ENCODE data around the gene EPS15. TPM values are rescaled to one million over a fixed set of nuclear protein-coding genes. Genes with fewer than 3 reads are reported as not detected.

The EPS15 gene
- total and polyA plus RNA-seq, 2 donors from 2014 or later, result 17.5 to 91.3 TPM

DNA sequence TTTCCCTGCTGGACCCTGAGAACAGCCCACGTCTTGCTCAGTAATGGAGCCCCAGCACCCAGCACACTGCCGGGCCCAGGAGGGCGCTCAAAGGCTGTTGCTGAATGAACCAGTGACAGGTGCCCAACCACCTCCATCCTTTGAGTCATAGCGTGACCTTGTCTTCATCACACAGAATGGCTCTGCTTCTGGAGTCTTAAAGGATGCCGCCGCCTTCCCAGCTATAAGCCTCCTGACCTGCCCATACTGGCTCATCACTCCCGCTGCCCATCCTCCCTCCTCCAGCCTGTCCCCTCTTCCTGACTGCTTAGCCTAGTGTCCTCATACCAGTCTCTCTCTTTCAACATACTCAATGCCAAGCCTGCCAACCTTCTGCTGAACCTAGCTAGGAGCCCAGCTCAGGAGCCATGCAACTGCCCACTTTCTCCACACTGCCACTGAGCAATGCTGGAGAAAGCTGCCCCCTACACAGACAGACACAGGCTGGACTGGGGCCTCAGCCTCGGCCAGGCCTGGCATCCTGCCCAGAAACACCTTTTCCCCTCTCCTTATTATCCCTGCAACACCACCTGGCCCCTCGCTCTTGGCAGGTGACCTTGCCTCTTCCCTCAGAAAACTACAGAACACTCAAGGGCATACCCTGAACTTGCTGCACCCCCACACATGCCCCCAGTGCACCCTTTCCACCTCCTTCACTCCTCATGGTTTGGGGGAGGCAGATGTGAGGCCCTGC is 202.8 kb downstream of the EPS15 start:
- Histone ChIP-seq H3K27me3 (ENCODE audit: control insufficient read depth, insufficient read depth, low read length) (no peaks in the 10 kb centered on the region), H3K4me1 (ENCODE audit: control insufficient read depth in 2 of 3, insufficient read depth in 2 of 3, low read depth in 1 of 3, low read length in 3 of 3) (peaks cover 0 to 23% (median 17%) of the 10 kb centered on the region in 3 donors), H3K9ac (ENCODE audit: low read length in 3 of 3) (no peak overlapping the region), H3K27ac (ENCODE audit: low read depth in 2 of 2, low read length in 2 of 2) (peak overlapping the region; percentile 14 to 57), H3K36me3 (ENCODE audit: control insufficient read depth in 2 of 3, insufficient read depth in 3 of 3, low read length in 3 of 3) (no peaks in the 10 kb centered on the region), H3K9me3 (ENCODE audit: control insufficient read depth in 2 of 3, insufficient read depth in 1 of 3, low read length in 3 of 3) (no peaks in the 10 kb centered on the region), H3K4me3 (ENCODE audit: low read length in 3 of 3) (no peak overlapping the region)
- intact Hi-C loops (cut with DNase I), result no loop called here
- FAIRE-seq (no peak), DNase-seq (peak in 2 of 5 donors; percentile 25 to 47)
- TF ChIP-seq, protein P1, sequence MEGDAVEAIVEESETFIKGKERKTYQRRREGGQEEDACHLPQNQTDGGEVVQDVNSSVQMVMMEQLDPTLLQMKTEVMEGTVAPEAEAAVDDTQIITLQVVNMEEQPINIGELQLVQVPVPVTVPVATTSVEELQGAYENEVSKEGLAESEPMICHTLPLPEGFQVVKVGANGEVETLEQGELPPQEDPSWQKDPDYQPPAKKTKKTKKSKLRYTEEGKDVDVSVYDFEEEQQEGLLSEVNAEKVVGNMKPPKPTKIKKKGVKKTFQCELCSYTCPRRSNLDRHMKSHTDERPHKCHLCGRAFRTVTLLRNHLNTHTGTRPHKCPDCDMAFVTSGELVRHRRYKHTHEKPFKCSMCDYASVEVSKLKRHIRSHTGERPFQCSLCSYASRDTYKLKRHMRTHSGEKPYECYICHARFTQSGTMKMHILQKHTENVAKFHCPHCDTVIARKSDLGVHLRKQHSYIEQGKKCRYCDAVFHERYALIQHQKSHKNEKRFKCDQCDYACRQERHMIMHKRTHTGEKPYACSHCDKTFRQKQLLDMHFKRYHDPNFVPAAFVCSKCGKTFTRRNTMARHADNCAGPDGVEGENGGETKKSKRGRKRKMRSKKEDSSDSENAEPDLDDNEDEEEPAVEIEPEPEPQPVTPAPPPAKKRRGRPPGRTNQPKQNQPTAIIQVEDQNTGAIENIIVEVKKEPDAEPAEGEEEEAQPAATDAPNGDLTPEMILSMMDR (IDR thresholded peaks at IDR 0.05; ENCODE audit: borderline replicate concordance, extremely low read depth, insufficient read depth), result no peak

- Histone ChIP-seq H3K36me3 (ENCODE audit: control insufficient read depth in 2 of 3, insufficient read depth in 3 of 3, low read length in 3 of 3) (no peaks in the 10 kb centered on the region), H3K27me3 (ENCODE audit: control insufficient read depth, insufficient read depth, low read length) (no peaks in the 10 kb centered on the region), H3K9me3 (ENCODE audit: control insufficient read depth in 2 of 3, insufficient read depth in 1 of 3, low read length in 3 of 3) (no peaks in the 10 kb centered on the region), H3K9ac (ENCODE audit: low read length in 3 of 3) (peak overlapping the region in 1 of 3 donors; percentile 30), H3K4me3 (ENCODE audit: low read length in 3 of 3) (no peak overlapping the region), H3K27ac (ENCODE audit: low read depth in 2 of 2, low read length in 2 of 2) (peak overlapping the region; percentile 57 to 87), H3K4me1 (ENCODE audit: control insufficient read depth in 2 of 3, insufficient read depth in 2 of 3, low read depth in 1 of 3, low read length in 3 of 3) (peaks cover 0 to 23% (median 17%) of the 10 kb centered on the region in 3 donors)
- no peak for FAIRE-seq
- TF ChIP-seq, protein P1 (IDR thresholded peaks at IDR 0.05; ENCODE audit: borderline replicate concordance, extremely low read depth, insufficient read depth), result no peak
- intact Hi-C loops (cut with DNase I), result no loop called here
- peak in 3 of 5 donors; percentile 39 to 78 (median 44) for DNase-seq
These were observed 204.1 kb downstream of the EPS15 start for GRCh38 chr1:51314974-51315373.

GRCh38 chr1:51313961-51314777 is 204.9 kb downstream of the EPS15 start:
- Histone ChIP-seq H3K27me3 (ENCODE audit: control insufficient read depth, insufficient read depth, low read length) (no peaks in the 10 kb centered on the region), H3K27ac (ENCODE audit: low read depth in 2 of 2, low read length in 2 of 2) (peak overlapping the region; percentile 87), H3K4me1 (ENCODE audit: control insufficient read depth in 2 of 3, insufficient read depth in 2 of 3, low read depth in 1 of 3, low read length in 3 of 3) (peaks cover 0 to 23% (median 17%) of the 10 kb centered on the region in 3 donors), H3K9me3 (ENCODE audit: control insufficient read depth in 2 of 3, insufficient read depth in 1 of 3, low read length in 3 of 3) (no peaks in the 10 kb centered on the region), H3K36me3 (ENCODE audit: control insufficient read depth in 2 of 3, insufficient read depth in 3 of 3, low read length in 3 of 3) (no peaks in the 10 kb centered on the region), H3K9ac (ENCODE audit: low read length in 3 of 3) (peak overlapping the region in 1 of 3 donors; percentile 57), H3K4me3 (ENCODE audit: low read length in 3 of 3) (no peak overlapping the region)
- FAIRE-seq (peak; percentile 77), DNase-seq (peak in 3 of 5 donors; percentile 62 to 78 (median 65))
- intact Hi-C loops (cut with DNase I), result no loop called here
- TF ChIP-seq, protein P1 (IDR thresholded peaks at IDR 0.05; ENCODE audit: borderline replicate concordance, extremely low read depth, insufficient read depth), result no peak
